ENCODE results near the gene DSC1.

DSC1 gene

GRCh38 chr18:31149351-31149750 lies 13.3 kb downstream of the DSC1 start:
- TF ChIP-seq CTCF (conservative IDR thresholded peaks at IDR 0.05), result no peak

GRCh38 chr18:31148600-31148999 lies 14.1 kb downstream of the DSC1 start:
- no peak overlapping the region for H3K27ac ChIP-seq
- no peak for TF ChIP-seq CTCF (conservative IDR thresholded peaks at IDR 0.05)

More at GRCh38 chr18:31149351-31149750, 13.3 kb downstream of the DSC1 start:
- H3K27ac ChIP-seq, result no peak overlapping the region

GRCh38 chr18:31146809-31147208 lies 15.8 kb downstream of the DSC1 start:
- H3K27ac ChIP-seq, result no peak overlapping the region
- TF ChIP-seq CTCF (conservative IDR thresholded peaks at IDR 0.05), result no peak

- no peak for TF ChIP-seq CTCF (conservative IDR thresholded peaks at IDR 0.05)
Observed at GRCh38 chr18:31143025-31143424, 19.6 kb downstream of the DSC1 start.

GRCh38 chr18:31138709-31139108 lies 23.9 kb downstream of the DSC1 start:
- TF ChIP-seq CTCF (conservative IDR thresholded peaks at IDR 0.05), result no peak
- H3K27ac ChIP-seq, result no peak overlapping the region

More at GRCh38 chr18:31143025-31143424, 19.6 kb downstream of the DSC1 start:
- H3K27ac ChIP-seq, result no peak overlapping the region

- TF ChIP-seq CTCF (conservative IDR thresholded peaks at IDR 0.05), result no peak
- no peak overlapping the region for H3K27ac ChIP-seq
Observed at GRCh38 chr18:31134988-31135529, 27.6 kb downstream of the DSC1 start.

GRCh38 chr18:31129398-31130115 lies 33.1 kb downstream of the DSC1 start:
- H3K27ac ChIP-seq, result no peak overlapping the region
- no peak for TF ChIP-seq CTCF (conservative IDR thresholded peaks at IDR 0.05)

Data from VCaP (cell line).